GM21576 (cell line): ENCODE data around the gene YRDC.

Experiments used
- ATAC-seq: cut with Tn5 transposase; IDR thresholded peaks from one replicate; pipeline ENCODE4 v1.9.1; 2021; ENCODE audit warnings: mild to moderate bottlenecking, moderate library complexity; ENCODE audit not compliant: unreplicated experiment

Gene YRDC, protein sequence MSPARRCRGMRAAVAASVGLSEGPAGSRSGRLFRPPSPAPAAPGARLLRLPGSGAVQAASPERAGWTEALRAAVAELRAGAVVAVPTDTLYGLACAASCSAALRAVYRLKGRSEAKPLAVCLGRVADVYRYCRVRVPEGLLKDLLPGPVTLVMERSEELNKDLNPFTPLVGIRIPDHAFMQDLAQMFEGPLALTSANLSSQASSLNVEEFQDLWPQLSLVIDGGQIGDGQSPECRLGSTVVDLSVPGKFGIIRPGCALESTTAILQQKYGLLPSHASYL

DNA sequence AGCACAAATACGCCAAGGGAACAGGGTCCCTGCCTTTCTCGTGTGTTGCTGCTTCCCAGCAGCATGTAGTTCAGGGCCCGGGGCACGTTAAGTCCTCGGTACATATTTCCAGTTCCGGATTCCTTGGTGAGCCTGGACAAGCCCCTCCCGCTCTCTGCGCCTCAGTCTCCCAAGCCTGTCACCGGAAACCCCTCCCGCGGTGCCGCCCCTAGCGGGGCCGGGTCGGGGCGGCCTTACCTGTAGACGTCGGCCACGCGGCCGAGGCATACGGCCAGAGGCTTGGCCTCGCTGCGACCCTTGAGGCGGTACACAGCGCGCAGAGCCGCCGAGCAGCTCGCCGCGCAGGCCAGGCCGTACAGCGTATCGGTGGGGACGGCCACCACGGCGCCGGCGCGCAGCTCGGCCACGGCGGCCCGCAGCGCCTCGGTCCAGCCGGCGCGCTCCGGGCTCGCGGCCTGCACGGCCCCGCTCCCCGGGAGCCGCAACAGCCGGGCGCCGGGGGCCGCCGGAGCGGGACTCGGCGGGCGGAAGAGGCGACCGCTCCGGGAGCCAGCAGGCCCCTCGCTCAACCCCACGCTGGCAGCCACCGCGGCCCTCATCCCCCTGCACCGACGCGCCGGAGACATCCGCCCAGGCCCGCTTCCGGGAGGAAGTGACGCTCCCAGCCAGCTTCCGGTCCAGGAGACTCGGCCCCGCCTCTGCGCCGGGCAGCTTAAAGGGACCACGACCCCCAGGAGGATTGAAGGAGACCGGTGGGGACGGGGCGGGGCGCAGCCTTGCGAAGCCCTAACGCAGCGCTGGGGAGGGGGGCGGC, at the start of gene YRDC, which contains the start of gene C1orf122:
Gene YRDC (minus strand): TSS at position 654 of the 814 bp plus-strand sequence. CDS start 28 bp downstream, at position 626.
Gene C1orf122 (plus strand): TSS at position 236 of the 814 bp plus-strand sequence. CDS start 615 bp downstream, outside the sequence.
- peak; percentile 86 for ATAC-seq

DNA sequence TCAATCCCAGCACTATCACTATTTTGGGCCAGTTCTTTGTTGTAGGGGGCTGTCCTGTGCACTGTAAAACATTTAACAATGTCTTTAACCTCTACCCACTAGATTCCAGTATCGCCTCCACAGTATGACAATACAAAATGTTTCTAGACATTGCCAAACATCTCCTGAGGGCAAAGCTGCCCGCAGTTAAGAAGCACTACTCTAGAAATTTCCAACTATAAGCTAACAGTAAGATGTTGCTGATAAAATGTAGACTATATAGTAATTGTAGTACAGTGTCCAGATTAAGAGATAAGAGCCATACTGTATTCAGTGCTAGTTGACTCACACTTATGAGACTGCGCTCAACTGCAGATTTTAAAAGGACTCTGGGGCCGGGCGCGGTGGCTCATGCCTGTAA, 46.4 kb upstream of the YRDC start:
- no peak for ATAC-seq

DNA sequence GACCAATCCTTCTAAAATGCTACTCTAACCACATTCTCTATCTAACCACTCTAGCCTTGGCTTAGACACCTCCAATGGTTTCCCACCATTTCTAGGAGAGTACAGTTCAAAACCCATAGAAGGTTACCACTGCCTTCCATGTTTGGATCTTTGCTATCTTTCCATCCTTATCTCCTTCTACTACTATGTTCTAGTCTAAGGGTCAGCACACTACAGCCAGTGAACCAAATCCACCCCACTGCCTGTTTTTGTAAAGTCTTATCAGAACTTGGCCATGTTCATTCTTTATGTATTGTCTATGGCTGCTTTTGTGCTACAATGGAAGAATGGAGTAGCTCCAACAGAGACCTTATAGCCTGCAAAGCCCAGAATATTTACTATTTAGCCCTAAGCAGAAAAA, 45.1 kb upstream of the YRDC start:
- no peak for ATAC-seq

DNA sequence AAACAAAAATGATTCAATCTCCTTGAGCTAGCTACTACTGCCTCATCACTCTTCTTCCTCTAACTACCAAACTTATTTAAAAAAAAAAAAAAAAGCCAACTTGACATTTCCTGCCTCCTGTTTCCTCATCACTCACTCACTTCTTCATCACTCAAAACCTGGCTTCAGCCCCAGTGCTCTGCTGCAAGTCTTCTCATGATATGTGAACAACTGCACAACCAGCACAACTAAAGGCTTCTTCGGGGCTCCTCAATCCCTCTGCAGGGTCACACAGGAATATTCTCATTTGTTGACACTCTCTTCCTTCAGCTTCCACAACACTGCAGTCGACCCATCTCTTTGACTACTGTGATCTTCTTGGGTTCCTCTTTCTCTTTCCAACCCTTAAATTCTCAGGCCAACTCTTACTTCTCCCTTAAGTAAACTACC, 43.8 kb upstream of the YRDC start:
- ATAC-seq, result no peak

DNA sequence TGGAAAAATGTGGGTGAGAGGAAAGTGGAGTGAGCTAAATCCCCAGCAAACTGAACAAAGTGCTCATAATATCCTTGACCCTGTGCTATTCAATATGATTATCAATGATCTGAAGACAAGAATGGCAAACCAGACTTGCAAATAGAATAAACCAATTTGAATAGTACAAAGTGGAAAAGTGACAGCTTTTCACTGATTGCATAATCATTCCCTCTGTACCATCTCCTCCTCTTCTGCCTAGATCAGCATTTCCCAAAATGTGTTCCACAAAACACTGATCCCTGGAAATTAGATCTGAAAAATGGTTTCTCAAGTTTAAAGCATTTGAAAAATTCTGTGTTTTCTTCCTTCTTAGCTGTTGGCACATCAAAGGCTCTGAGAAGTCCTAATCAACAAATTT, 43.3 kb upstream of the YRDC start:
- ATAC-seq, result no peak

DNA sequence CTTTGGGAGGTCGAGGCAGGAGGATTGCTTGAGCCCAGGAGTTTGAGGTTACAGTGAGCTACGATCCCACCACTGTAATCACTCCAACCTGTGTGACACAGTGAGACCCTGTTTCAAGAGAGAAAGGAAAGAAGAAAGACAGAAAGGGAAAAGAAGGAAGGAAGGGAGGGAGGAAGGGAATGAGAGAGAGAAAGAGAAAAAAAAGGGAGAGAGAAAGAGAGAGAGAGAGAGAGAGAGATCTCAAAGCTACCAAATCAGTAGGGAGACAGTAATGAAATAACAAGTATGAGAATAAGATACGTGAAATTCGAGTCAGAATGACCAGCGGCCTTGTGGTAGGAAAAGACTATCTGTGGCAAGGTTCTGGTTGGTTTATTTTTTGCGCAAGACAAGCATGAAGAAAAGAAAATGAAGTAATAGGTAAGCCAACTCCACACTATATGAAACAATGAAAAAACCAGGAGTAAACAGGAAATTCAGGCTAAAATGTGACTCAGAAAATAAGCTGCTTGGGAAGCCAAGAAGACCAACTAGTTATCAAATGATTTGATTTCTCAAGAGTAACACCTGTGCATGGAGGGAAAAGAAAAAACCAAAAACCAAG, 42.4 kb upstream of the YRDC start:
- ATAC-seq, result no peak

DNA sequence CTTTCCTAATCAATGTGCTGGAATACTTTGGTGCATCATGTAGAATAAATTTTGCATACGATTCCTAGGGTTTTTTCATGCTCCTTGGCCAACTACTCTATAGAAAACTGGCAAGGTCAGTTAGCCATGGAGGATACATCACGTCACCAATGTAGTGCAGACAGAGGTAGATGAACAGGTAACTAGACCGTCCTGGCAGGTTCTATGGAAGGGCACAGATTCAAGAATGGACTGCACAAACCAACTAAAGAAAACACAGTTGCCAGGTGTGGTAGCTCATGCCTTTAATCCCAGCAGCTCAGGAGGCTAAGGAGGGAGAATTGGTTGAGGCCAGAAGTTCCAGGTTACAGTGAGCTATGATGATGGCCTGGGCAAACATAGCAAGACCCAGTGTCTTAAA, 41.5 kb upstream of the YRDC start:
- no peak for ATAC-seq

DNA sequence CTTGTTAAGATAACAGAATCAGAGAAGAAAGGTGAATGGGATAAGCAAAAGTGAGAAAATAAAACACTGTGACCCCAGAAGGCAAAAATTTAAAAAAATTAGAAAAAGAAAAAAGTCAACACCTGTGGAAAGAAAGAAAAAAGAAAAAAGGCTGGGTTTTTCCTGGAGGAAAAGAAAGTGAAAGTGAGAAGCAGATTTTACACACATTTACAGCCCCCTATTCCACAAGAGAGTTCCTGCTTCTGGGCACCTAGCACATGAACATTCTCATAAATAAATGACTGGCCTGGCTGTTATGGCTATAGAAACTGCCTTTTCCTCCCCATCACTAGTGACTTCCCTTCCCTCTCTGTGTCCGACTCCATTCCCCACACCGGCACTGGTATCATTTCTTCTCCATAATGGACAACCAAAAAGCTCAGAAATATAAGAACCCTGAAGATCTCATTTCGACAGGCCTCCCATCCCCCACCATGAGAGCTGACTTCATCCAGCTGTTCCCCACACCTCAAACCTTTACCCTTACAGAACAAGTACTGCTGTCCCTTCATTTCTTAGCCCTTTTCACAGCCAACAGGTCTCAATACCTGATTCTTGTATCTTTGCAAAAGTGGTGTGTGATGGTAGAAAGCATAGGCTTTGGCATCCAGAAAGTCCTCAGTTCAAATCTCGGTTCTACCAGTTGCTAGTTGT, 38.8 kb upstream of the YRDC start:
- no peak for ATAC-seq

DNA sequence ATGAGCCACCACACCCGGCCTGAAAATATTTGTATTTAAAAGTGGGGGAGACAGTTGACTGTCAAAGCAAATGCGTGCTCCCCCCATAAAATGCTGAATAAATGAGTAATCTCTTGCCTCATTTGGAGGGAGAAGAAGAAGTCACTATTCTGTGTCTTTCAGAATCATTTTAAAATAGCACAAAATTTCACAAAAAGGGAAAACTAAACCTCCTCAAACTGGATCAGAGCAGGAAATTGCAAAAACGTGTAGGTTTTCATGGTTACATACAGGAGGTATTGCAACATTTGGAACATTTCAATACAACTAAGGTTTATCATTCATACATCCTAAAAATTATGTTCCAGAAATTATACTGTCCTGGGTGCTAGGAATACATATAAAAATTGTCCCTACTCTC, 37.8 kb upstream of the YRDC start:
- no peak for ATAC-seq

DNA sequence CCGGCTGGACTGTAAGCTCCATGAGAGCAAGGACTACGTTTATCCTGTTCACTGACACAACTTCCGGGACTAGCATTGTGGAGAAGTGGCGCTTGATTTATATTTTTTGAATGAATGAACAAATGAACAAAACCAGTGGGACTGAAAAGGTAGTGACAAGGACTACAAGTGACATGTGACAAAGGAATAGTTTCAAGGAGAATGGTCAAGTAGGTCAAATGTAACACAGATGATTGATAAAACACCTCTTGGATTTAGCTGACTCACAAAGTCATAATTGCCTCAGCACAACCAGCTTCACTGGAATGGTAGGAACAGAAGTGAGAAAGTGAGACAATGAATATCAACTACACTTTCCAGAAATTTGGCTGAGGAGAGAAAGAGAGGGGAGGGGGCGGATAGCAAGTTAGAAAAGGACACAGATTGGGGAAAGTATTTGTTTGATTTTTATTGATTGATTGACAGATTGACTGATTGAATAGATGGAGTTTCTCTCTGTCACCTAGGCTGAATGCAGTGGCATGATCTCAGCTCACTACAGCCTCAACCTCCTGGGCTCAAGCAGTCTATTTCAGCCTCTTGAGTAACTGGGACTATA, 37.1 kb upstream of the YRDC start:
- no peak for ATAC-seq

DNA sequence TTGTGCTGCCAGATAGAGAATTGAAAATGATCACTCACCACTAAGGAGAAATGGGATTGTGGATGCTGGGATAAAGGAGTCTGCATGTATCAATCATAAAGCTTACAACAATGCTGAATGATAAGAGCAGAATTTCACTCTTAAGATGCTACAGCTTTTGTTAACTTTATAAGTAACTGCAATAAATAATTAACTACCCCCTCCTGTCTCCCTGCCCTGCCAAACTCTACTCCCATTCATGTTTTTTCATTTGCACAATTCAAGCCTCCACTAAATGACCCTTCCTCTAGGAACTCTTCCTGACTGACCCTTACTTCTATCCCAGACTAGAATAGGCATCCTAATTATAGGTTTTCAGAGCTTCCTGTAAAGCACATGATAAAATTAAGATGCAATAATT, 36.5 kb upstream of the YRDC start:
- no peak for ATAC-seq

DNA sequence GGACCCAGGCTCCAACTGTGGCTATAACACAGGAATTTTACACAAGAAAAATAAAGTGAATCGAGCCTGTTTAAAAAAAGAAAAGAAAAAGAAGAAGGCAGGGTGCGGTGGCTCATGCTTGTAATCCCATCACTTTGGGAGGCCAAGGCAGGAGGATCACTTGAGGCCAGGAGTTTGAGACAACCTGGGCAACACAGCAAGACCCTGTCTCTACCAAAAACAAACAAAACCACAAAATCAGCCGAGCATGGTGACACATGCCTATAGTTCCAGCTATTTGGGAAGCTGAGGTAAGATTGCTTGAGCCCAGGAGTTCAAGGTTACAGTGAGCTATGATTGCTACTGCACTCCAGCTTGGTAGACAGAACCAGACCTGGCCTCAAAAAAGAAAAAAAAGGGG, 33.6 kb upstream of the YRDC start:
- ATAC-seq, result no peak

DNA sequence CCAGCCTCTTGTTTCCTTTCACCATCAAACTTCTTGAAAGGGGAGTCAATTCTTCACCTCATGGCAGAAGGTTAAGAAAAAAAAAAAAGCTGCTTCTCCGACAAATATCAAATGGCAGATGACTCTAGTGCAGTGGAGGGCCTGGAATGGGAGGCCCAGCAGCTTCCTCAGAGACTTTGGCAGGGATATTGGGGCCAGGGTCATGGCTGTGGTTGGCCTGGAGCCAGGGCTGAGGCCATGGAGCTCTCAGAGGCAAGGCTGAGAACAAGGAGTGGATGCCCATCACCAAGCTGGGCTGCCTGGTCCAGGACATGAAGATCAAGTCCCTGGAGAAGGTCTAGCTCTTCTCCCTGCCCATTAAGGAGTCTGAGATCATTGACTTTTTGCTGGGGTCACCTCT, 32.7 kb upstream of the YRDC start:
- ATAC-seq, result no peak

DNA sequence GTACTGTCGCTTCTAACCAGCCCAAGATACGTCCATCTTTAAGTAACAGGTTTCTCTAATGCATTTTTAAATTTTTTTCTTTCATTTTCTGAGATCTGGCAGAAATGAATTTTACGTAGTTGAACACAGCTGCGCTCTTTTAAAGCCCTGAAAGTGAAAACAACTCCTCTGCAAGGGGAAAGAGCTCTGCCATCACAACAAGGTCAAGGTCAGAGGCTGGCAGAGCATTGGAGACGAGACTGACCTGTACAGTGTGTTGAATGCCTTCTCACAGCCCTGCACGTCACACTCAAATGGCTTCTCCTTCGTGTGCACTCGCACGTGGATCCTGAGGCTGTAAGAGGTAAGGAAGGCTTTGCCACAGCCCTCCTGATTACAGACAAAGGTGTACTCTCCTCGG, 31.7 kb upstream of the YRDC start:
- no peak for ATAC-seq

DNA sequence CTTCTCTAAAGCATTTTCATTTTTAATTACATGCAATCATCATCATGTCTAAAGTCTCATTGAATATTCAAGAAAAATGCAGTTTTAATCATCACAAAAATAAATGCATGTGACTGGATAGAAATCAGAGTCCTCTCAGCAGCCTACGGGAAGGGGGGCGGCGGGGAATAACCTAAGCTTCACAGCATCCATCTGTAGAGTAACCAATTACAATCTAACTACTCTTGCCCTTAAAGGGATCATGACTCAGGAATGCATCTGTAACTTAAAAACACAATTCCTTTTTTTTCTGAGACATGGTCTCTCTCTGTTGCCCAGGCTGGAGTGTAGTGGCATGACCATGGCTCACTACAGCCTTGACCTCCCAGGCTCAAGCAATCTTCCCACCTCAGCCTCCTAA, 28.8 kb upstream of the YRDC start:
- ATAC-seq, result no peak

DNA sequence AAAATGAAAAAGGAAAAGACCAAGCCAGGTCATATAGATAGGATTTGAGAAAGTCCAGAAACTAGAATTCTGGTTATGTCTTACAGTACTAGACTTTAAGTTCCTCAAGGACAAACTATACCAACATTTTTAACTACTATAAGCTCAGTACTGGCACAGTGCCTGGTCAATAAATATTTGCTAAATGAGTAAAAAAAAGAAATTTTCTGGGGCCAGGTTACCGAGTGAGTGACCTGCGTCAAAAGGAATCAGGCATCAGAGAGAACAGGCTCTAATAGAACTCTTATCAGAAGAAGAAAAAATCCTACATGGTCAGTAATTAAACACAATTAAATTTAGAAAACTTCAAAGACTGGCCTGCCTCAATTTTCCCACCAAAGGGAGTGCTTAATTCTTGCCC, 23.8 kb upstream of the YRDC start:
- no peak for ATAC-seq

DNA sequence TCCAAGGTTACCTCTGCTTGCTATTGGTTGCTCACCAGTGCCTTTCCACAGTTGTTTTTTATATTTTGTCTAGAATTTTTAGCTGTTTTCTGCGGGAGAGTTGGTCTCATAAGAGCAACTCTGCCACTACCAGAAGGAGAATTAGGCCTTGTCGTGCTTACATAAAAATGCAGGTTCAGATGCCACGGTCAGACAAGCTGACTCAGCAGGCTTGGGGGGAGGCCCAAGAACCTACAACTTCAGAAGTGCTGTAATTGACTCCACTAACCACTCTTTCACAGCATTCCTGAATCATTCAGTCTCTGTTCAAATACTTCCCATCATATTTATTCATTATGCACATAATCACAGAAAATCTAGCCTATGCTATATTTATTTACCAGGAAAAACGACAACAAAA, 23.1 kb upstream of the YRDC start:
- ATAC-seq, result no peak

DNA sequence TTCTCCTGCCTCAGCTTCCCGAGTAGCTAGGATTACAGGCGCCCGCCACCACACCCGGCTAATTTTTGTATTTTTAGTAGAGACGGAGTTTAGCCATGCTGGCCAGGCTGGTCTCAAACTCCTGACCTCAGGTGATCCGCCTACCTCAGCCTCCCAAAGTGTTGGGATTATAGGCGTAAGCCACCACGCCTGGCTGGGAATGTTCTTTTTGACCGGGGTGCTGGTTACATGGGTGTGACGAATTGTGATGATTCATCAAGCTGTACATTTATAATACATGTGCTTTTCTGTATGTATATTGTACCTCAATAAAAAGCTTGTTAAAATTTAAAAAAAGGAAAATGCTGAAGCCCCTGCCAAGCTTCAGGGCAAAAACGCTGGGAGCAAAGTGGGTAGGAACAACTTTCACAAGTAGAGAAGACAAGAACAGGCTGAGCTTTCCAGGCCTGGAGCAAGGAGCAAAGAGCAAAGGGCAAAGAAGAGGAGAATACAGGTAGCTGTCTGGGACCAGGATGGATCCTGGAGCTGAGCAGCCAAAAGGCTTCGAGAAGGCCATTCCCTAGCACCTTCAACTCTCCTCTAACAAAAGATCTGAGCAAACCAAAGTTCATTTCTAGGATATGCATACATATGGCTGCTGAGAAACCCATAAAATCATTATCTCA, 20.5 kb upstream of the YRDC start:
- ATAC-seq, result no peak

DNA sequence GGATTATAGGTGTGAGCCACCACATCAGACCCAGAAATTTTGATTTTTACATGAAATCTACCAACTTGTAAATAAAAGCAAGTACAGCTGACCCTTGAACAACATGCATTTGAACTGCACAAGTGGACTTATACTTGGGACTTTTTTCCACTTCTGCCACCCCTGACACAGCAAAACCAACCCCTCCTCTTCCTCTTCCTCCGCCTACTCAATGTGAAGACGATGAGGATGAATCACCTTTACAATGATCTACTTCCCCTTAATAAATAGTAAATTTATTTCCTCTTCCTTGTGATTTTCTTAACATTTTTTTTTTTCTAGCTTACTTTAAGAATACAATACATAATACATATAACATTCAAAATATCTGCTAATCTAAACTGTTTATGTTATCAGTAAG, 17.5 kb upstream of the YRDC start:
- no peak for ATAC-seq

DNA sequence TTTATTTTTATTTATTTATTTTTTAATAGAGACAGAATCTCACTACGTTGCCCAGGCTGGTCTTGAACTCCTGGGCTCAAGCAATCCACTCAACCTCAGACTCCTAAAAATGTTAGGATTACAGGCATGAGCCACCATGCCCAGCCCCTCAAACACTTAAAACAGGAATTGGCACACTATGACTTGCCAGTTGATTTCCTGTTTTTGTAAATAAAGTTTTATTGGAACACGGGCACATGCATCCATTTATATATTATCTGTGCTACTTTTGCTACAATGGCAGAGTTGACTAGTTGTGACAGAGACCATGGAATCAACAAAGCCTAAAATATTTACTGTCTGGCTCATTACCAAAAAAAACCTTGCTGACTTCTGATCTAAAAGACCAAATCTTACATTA, 16.0 kb upstream of the YRDC start:
- ATAC-seq, result no peak
